ENCODE results near the gene PROKR1. TPM values are rescaled to one million over a fixed set of nuclear protein-coding genes. Genes with fewer than 3 reads are reported as not detected.

The PROKR1 gene
- polyA plus RNA-seq, 1 donor from 2014 or later: 0.06 TPM

- Histone ChIP-seq H3K27ac (ENCODE audit: low read length) (no peak overlapping the region), H4K20me1 (ENCODE audit: insufficient read depth) (no peaks in the 10 kb centered on the region), H3K9ac (ENCODE audit: low read length) (no peak overlapping the region), H3K36me3 (ENCODE audit: insufficient read depth, low read length) (no peaks in the 10 kb centered on the region), H3K9me2 (ENCODE audit: insufficient read depth, low read length) (no peaks in the 10 kb centered on the region), H3K79me2 (replicated peaks; ENCODE audit: insufficient read depth, low read length) (no peaks in the 10 kb centered on the region), H3F3A (ENCODE audit: insufficient read depth, low read length, poor library complexity, severe bottlenecking) (no peaks in the 10 kb centered on the region), H3K9me3 (ENCODE audit: low read length) (peaks cover 4% of the 10 kb centered on the region), H3K27me3 (ENCODE audit: insufficient read depth, low read depth, low read length) (no peaks in the 10 kb centered on the region), H3K4me3 (ENCODE audit: low read length) (no peak overlapping the region), H3K4me2 (ENCODE audit: low read length) (no peak overlapping the region), H2AFZ (ENCODE audit: low read depth, low read length) (no peak overlapping the region)
- TF ChIP-seq RAD21 (conservative IDR thresholded peaks at IDR 0.05) (no peak), TAF1 (IDR thresholded peaks at IDR 0.05; ENCODE audit: low read depth) (no peak), MXI1 (conservative IDR thresholded peaks at IDR 0.05; ENCODE audit: poor library complexity, severe bottlenecking) (no peak), POLR2AphosphoS5 (IDR thresholded peaks at IDR 0.05) (no peak), EP300 (conservative IDR thresholded peaks at IDR 0.05; ENCODE audit: poor library complexity, severe bottlenecking) (no peak), REST (IDR thresholded peaks at IDR 0.05; ENCODE audit: borderline replicate concordance) (no peak), EZH2 (IDR thresholded peaks at IDR 0.05; ENCODE audit: borderline replicate concordance, insufficient read depth, low read length, poor library complexity, severe bottlenecking) (no peak), SMC3 (conservative IDR thresholded peaks at IDR 0.05; ENCODE audit: poor library complexity) (no peak), CTCF (IDR thresholded peaks at IDR 0.05; ENCODE audit: poor library complexity, severe bottlenecking) (no peak)
Measured at GRCh38 chr2:68606759-68607158, 36.6 kb upstream of the PROKR1 start.

- Histone ChIP-seq H3K9me3 (ENCODE audit: low read length) (no peaks in the 10 kb centered on the region), H4K20me1 (ENCODE audit: insufficient read depth) (no peaks in the 10 kb centered on the region), H2AFZ (ENCODE audit: low read depth, low read length) (no peak overlapping the region), H3K79me2 (replicated peaks; ENCODE audit: insufficient read depth, low read length) (no peaks in the 10 kb centered on the region), H3K27ac (ENCODE audit: low read length) (no peak overlapping the region), H3K9ac (ENCODE audit: low read length) (no peak overlapping the region), H3K9me2 (ENCODE audit: insufficient read depth, low read length) (no peaks in the 10 kb centered on the region), H3K27me3 (ENCODE audit: insufficient read depth, low read depth, low read length) (no peaks in the 10 kb centered on the region), H3F3A (ENCODE audit: insufficient read depth, low read length, poor library complexity, severe bottlenecking) (no peaks in the 10 kb centered on the region), H3K36me3 (ENCODE audit: insufficient read depth, low read length) (no peaks in the 10 kb centered on the region), H3K4me3 (ENCODE audit: low read length) (no peak overlapping the region), H3K4me2 (ENCODE audit: low read length) (no peak overlapping the region)
- TF ChIP-seq POLR2AphosphoS5 (IDR thresholded peaks at IDR 0.05) (no peak), RAD21 (conservative IDR thresholded peaks at IDR 0.05) (no peak), REST (IDR thresholded peaks at IDR 0.05; ENCODE audit: borderline replicate concordance) (no peak), EZH2 (IDR thresholded peaks at IDR 0.05; ENCODE audit: borderline replicate concordance, insufficient read depth, low read length, poor library complexity, severe bottlenecking) (no peak)
Measured at GRCh38 chr2:68607837-68608236, 35.5 kb upstream of the PROKR1 start.

Measured in neural cell (in vitro differentiated cells).